Measurements from ENCODE around the gene C4orf50.

- TF ChIP-seq CTCF (IDR thresholded peaks at IDR 0.05; ENCODE audit: insufficient read depth, low read length) (no peak), POLR2AphosphoS5 (IDR thresholded peaks at IDR 0.05; ENCODE audit: low read depth) (no peak), GABPA (IDR thresholded peaks at IDR 0.05; ENCODE audit: low read depth) (no peak), REST (IDR thresholded peaks at IDR 0.05; ENCODE audit: insufficient replicate concordance, low read depth) (no peak), SPI1 (IDR thresholded peaks at IDR 0.05; ENCODE audit: borderline replicate concordance, low read depth) (no peak)
Observed at GRCh38 chr4:5893591-5893990, 124.6 kb downstream of the C4orf50 start.
